SU-DHL-6 (cell line): ENCODE results near the gene GRID1.

Experiments used
- CTCF ChIP-seq: fragments of 200-600 bp; sonication (generic); IDR thresholded peaks from one replicate; pipeline ENCODE4 v1.5.1; 2017; ENCODE audit warnings: antibody characterized with exemption, mild to moderate bottlenecking, low read length, moderate library complexity; ENCODE audit not compliant: insufficient read depth, poor library complexity, severe bottlenecking
- EZH2phosphoT487 ChIP-seq: fragments of 200-600 bp; sonication (generic), shearing (Covaris generic); conservative IDR thresholded peaks from 2 replicates; pipeline ENCODE4 v1.6.1; 2018; ENCODE audit warnings: mild to moderate bottlenecking, antibody characterized with exemption, low read length, moderate library complexity, mixed read lengths

DNA sequence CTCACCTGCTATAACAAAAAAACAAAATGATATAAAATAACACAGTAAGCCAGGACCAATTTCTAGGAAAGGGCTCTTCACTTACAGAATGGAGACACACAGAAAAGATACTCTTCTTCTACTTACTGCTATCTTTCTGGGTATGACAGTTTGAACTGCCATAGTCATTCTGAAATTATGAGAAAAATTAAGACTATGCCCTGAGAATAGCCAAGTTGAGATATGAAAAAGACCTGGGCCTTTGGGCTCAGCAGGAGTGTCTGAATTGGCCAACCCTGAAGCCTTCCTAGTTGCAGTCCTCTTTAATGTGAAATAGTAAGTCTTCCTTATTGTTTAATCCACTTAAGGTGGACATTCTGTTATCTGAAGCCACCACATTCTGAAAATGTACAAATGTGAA is 519.5 kb downstream of the GRID1 start:
- TF ChIP-seq CTCF (no peak), EZH2phosphoT487 (no peak)
